HG03469 (cell line): Measurements from ENCODE around the gene ATG7.

Experiments used
- ATAC-seq: cut with Tn5 transposase; IDR thresholded peaks from one replicate; pipeline ENCODE4 v1.9.1; 2021; ENCODE audit warnings: mild to moderate bottlenecking, moderate library complexity, moderate number of reproducible peaks; ENCODE audit not compliant: unreplicated experiment

ATG7 gene

DNA sequence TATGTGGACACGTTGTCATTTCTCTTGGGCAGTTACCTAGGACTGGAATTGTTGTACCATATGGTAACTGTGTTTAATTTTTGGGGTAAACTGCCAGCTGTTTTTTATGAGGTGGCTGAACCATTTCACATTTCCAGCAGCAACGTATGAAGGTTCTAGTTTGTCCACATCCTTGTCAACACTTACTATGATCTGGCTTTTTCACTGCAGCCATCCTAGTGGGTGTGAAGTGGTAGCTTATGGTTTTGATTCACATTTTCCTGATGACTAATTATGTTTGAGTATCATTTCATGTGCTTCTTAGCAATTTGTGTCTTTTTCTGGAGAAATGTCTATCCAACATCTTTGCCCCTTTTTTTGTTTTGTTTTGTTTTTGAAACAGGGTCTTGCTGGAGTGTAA, 275.3 kb downstream of the ATG7 start:
- no peak for ATAC-seq

DNA sequence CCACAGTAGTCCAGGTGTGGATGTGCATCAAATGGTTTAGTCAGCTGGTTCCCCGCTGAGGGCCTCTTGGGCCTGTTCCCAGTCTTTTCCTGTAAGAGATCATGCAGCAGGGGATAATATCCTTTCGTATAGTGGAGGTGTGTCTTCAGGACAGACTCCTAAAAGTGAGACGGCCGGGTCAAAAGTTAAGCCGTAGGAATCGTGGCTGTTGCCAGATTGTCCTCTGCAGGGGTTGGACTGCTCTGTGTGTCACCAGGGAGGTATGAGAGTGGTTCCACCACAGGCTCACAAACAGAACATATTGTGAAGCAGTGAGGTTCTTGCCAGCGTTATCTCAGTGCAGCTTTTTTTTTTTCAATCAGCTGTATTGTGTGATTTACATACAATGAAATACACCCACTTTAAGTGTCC, 276.5 kb downstream of the ATG7 start:
- no peak for ATAC-seq

GRCh38 chr3:11549580-11550140, 277.5 kb downstream of the ATG7 start:
- no peak for ATAC-seq

DNA sequence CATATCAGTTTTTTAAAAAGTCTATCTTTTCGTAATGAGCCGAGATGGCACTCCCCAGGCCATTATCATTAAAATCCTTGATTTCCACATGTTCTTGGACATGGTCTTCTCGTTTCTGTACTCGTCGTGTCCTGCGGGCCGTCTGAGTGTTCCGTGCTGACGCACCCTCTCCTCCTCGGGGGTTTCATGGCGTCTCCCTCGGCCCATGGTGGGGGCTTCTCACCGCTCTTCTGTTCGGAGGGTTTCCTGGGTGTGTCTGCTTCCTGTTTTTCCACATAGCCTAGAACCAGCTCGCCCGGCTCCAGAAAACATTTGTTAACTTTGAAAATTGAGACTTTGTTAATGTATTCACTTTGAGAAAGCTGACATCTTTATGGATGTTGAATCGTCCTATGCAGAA, 278.8 kb downstream of the ATG7 start:
- ATAC-seq, result no peak

DNA sequence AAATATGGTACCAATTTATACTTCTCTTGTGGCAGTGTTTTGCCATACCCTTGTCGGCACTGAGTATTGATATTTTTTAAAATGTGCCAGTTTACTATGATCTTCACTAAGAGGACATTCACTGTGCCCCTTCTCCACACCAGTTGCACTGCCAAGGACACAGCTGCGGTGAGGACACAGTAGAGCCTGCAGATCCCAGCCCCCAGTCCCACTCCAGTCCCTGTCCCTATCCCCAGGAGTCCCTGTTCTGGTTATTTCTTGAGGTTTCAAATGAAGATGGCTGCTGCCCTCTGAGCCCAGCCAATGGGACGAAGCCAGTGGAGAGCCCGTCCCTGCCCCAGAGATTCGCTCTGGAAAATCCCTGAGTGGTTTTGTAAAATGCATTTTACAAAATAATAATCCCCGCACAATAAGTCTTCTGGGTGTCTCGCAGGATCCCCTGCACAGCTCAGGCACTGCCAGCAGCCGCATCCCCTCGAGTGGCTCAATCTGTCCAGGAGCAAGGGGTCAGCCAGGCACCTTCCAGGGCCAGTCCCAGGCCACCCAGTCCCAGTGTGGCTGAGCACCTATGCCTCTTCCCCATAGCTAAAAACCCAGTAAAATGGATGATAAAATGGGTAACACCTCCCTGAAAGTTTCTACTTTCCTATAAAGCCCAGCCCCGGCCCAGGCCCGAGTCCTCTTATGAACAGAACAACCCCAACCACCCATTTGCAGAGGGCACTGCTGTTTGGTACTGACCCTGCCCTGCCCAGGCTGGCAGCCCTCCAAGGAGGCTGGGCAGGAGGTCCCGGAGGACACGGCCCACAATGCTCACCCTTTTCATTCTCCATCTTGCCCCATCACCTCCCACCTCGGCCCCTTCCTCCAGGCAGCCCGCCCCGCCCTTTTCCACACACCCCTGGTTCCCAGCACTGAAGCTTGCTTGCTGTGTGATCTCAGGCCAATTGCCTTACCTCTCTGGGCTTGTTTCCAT, 280.4 kb downstream of the ATG7 start:
- no peak for ATAC-seq

GRCh38 chr3:11553436-11554235, 281.4 kb downstream of the ATG7 start:
- no peak for ATAC-seq

- no peak for ATAC-seq
These were observed 282.0 kb downstream of the ATG7 start for GRCh38 chr3:11554236-11554610.

GRCh38 chr3:11554666-11555065, 282.5 kb downstream of the ATG7 start:
- no peak for ATAC-seq

DNA sequence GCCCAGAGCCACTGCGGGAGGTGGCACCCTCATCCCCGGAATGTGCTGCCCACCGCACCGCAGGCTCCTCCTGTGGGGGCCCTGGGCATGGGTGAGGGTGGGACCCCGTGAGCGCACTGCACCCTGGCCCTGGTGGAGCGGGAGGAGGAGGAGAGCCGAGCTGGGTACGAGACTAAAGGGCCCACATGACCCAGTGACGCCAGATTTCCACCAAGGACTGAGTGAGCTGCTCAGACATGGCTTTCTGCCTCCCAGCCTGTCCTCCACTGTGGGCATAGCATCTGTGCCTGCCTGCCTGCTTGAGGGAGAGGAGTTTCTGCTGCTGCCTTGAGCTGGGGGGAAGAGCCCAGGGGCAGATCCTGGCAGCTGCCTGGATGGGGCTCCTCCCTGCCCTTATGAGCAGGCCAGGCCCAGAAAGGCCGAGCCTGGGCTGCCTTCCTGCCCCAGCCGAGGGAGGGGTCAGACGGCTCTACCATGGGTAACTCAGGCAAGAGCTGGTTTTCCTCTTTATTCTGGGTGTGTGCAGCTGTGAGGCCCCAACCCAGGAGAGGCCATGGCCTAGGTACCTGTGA, 283.1 kb downstream of the ATG7 start:
- no peak for ATAC-seq

DNA sequence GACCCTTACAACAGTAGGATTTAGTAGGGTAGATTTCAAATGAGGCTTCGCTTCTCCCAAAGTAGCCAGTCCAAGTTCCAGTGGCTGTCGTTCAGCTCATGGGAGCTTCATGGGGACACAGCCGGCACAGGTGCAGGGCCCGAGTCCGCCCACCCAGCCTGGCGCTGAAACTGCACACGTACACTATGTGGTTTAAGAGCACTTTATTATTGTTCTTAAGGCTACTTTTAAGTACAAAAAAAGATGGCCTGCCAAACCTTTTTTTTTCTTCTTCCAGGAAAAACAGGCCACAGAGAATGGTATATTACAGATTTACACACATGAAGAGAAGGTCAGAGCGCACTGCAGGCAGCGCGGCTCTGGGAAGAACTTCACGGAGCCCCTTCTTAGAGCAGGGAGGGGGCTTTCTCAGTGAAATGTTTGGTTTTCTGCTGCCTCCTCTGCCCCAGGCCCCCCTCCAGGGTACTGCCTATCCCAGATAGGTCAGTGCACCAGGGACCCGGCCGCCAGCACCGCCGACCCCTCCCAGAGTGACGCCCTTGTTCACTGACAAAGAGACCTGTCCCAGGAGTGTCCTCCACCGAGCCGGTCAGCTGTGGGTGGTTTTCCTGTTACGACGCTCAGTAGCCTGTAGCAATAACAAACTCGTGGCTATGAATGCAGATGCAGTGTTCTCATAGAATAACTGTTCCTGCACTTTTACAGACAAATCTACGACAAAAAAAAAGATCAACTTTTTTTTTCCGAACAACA, 283.9 kb downstream of the ATG7 start:
- no peak for ATAC-seq

- ATAC-seq, result no peak
These were observed 284.9 kb downstream of the ATG7 start for GRCh38 chr3:11556851-11557644.

GRCh38 chr3:11558002-11558401, 285.8 kb downstream of the ATG7 start:
- ATAC-seq, result no peak

DNA sequence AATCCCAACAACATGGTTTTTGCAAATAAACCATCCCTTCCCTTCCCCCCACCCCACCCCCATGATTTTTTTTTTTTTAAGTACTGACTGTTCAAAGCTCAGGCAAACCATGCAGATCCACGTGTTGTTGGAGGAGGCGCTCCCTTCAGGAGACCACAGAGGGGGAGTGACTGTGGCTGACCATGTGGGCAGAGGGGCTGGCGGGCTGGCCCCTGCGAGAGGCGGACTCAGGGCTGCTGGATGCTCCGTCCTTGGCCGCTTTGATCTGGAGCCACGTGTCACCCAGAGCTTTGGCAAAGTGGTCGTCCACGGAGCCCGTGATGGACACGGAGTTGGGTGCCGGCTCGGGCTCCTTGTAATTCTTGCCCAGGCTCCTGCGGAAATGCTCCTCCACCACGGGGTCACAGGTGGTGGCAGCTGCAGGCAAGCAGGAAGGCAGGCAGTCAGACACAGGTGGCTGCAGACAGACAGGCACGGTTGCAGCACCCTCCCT, 286.3 kb downstream of the ATG7 start:
- ATAC-seq, result no peak

GRCh38 chr3:11558918-11559815, 287.0 kb downstream of the ATG7 start:
- no peak for ATAC-seq

DNA sequence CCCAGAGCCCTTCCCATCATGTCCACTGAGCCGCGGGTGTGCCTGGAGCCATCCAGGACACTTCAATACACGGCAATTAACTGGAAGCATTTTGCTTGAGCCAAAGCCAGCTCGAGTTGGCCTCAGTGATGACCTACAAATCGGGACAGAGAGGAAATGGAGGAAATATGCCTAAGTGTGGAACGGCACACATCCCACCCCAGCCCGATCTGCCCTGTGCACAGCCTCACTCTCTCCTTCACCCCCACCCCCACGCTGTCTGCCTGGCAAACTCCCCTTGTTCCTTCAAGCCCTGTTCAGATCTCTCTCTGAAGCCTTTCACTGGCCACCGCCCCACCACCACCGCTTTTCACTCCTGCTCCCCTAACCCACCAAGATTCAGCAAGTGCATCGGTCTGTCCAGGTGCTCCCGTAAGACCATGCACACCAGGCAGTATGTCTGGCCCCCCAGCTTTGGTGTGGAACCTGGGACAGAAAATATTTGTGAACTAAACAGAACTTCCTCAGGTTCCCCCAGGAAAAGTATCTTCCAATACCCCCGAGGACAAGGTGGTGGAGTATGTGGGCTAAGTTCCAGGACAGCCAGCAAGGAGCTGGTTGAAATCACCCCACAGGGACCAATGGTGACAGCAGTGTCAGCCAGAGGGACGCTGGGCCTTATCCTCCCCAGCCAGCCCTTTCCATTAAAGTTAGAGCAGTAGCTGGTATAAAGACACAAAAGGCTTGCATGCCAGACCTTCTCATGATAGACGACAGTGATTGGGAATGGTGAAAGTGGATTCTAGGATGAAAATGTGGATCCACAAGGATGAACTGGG, 287.8 kb downstream of the ATG7 start:
- ATAC-seq, result no peak

- ATAC-seq, result no peak
These were observed 288.5 kb downstream of the ATG7 start for GRCh38 chr3:11560746-11561145.

GRCh38 chr3:11562277-11562881, 290.2 kb downstream of the ATG7 start:
- ATAC-seq, result no peak
